Activated naive CD4-positive, alpha-beta T cell treated with Interleukin-2 at 50 U/mL for 16 hours (primary cell): Measurements from ENCODE around the gene PRPF38A.

ENCODE experiments used
- DNase-seq: peaks from one replicate; pipeline ENCODE4 v3.0.0-alpha.2; 2020

The PRPF38A gene

DNA sequence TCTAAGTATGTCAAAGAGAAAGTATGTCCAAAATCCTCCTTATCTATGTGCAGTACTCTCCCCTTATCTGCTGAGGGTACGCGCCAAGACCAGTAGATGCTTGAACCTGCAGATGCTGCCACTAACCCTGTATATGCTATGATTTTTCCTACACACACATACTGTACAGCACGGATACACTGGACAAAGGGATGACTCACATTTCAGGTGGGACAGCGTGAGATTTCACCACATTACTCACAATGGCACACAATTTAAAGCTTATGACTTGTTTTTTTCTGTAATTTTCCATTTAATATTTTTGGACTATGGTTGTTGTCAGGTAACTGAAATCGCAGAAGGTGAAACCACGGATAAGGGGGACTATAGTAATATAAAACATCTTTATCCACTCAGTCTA, 4.3 kb upstream of the PRPF38A start:
- DNase-seq: no peak

DNA sequence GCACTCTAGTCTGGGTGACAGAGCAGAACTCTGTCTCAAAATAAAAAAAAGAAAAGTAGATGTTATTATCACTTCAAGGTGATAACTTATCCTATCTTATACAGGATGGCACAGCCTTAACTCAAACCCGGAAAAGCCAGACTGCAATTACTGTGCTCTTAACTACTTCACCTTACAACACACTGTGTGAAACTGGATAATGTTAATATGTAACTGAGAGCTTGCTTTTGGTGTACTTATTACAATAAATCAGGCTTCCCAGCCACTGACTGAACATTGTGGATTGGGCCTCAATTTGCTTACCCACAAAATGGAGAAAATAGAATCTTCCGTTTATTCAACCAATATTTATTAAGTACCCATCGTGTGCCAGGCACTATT, 1.6 kb upstream of the PRPF38A start:
- DNase-seq: no peak

DNA sequence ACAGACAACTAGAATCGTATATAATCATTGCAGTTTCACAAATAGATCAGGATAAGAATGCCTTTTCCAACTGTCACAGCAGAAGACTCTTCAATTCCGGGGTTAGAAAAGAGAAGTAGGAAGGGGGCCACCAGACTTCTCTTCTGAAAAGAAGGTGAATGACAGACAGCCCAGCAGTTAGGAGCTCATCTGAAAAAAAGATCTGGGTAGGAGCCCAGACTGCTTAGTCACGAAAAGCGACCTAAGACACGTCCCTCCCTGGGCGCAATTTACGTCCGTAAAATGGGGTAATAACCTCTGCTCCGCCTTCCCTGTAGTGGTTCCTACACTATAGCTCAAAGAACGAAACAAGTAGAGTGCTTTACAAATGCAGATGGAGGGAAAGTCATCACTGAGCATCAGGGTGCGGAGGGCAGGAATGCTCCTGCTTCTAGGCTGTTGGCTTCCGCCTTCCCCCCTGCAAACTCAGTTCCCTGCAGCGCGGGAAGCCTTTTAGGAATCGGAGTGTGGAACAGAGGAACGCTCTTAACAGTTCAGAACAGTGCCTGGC, 761 bp upstream of the PRPF38A start:
- DNase-seq: peak; percentile 57

DNA sequence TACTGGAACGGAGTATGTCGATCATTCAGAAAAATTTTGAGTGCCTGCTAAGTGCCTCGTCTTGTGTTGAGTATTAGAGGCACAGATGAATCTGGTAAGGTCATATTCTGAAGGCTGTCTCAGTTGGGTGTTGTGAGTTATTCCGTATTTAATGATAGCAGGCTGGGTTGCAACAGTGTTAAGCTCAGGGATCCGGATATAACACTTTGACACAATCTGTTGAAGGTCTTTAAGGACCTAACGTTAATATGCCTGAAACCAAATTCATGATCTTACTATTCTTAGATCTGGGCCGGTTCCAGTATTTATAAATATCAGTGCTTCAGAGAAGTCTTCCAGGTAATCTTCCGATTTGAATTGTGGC, 555 bp downstream of the PRPF38A start:
- no peak for DNase-seq

DNA sequence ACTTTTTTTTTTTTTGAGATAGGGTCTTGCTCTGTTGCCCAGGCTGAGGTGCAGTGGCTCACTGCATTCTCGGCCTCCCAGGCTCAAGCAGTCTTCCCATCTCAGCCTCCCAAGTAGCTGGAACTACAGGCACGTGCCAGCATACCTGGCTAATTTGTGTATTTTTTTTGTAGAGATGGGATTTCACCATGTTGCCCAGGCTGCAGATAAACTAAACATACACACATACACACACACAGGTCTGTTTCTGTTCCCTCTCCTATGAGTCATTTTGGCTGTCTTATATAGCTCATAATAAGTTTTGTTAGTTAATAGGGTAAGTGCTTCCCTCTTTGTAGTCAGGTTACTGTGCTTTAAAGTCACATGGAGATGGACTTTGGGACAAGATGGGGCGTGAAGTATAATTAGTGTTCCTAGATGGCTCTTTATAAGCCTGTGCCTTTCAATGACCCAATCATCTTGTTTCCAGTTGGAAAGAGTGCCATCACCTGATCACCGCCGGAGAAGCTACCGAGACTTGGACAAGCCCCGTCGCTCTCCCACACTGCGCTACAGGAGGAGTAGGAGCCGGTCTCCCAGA, 9.1 kb downstream of the PRPF38A start:
- no peak for DNase-seq

DNA sequence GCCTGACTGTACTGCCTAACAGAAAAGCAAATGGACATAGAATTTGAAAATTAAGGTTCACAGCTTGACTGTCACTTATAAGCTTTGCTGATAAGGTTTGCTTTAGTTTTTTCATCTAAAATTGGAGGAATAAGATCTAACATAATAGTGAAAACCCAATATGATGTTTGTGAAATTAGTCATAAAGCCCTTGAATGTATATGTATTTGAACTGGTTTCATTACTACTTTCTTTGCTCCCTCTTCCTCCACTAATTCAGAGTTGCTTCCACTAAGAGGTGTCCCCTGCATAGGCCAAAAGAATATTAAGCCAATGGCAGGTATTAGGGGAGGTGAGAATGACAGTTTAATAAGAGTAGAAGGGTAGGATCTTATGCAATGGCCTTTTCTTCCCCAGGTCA, 10.5 kb downstream of the PRPF38A start:
- no peak for DNase-seq

DNA sequence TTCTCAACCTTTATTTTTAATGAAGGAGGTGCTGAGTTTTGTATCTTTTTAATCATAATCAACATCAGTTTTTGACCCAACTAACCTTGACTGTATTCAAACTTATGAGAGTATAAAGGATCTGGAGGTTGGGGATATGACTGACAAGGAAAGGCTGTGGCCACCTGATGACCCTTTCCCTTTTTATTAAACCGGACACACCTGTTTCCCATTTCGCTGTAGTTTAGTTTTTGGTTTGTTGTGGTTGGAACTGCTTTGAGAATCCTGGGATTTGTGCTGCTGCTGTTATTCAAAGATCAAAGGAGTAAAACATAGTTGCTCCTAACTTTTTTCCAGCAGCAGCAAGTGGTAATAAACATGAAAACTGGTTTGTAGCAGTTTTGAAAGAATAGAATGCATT, 12.4 kb downstream of the PRPF38A start:
- DNase-seq: no peak

DNA sequence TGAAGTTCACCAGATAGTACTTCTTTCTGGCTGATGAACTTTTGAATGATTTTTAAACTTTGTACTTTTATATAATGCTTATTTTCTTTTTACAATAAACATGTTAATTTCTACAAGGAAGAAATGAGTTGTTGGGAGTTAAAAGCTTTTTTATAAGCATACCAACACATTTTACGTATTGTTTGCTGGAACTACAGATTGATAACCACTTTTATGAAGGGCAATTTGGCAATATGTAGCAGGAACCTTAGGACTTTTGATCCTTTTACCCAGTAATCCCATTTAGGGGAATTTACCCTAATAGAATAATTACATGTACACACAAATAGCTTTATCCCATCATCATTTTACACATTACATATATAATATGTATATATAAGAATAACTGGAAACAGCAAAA, 16.3 kb downstream of the PRPF38A start:
- no peak for DNase-seq

DNA sequence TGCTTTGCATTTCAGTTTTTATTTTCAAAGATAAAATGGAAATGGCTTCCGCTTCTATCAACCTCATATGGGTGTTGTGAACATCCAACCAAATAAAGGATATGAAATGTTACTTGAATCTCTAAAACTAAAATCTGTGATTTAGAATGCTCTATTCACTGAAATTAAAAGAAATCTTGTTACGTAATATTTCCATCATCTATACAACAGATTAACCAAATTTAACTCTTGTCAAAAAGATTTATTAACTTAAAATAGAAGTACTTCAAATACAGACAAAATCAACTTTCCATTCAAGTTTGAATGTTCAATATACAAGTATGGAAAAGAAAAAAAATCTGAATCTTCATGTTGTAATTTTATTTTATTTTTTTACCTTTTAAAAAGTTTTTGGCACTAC, 18.7 kb downstream of the PRPF38A start:
- DNase-seq: no peak

DNA sequence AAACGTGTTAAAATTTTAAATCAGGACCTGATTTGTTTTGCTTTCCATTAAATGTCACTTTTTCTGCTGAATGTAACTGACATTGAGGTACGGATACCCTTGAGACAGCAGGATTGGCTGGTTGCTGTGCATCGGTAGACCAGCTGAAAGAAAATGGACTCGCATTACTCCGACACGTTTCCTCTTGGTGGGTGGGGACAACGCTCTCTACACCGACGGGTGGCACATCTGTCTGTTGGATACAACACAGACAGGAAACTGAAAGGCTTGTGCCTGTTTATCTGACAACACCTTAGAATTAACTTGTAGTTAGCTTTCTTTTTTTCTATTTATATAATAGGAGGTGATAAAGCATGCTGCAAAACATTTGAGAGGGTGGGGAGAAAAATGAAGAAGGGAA, 19.4 kb downstream of the PRPF38A start:
- peak; percentile 67 for DNase-seq

DNA sequence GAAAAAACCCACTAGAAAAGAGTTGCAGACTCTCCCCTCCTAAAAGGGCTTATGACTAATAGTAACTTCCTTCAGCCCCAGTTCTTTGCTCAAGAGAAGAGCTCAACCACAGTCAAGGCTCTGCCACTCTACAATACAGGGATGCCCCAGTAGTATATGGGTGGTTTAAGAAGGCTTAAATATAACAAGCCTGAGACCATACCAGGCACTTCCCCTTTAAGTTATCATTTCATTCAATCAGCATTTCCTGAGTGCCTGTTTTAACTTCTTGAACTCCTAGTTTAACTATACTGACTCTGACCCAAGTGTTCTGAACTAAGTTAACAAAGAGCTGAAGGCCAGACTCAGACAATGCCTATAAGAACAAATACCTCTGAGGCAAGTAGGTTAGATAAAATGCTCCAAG, 19.8 kb downstream of the PRPF38A start:
- peak; percentile 21 for DNase-seq

DNA sequence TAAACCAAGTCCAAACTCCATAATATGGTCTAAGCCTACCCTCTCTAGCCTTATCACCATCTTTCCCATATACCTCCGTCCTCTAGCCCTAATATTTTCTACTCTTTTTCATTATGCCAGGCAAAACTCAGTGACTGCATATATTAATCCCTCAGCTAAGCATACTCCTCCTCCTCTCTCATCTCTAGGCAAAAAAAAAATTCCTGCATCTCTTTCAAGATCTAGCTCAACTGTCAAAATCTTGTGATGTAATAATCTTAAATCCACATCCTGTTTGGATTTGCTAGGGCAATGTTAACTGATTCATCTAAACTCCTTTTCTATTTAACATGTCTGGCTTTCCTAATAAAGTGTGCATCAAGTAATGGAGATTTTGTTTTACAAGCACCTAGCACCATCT, 20.4 kb downstream of the PRPF38A start:
- no peak for DNase-seq

DNA sequence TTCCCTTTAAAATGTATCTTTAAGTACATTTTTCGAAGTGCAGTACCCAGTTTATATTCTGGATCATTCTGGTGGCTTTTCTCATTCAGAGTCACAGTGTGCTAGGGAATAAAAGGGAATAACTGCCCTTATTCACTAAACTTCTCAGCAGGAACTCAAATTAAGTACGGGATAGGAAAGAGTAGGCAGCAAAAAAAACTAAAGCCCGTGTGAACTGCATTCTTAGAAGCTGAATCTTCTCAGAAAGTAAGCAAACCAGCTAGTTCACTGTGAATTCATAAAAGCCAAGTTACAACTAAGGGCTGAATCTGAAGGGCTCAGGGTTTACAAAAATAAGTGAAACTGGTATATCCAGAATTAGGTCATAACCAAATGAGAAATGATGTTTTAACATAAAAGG, 22.0 kb downstream of the PRPF38A start:
- DNase-seq: no peak

DNA sequence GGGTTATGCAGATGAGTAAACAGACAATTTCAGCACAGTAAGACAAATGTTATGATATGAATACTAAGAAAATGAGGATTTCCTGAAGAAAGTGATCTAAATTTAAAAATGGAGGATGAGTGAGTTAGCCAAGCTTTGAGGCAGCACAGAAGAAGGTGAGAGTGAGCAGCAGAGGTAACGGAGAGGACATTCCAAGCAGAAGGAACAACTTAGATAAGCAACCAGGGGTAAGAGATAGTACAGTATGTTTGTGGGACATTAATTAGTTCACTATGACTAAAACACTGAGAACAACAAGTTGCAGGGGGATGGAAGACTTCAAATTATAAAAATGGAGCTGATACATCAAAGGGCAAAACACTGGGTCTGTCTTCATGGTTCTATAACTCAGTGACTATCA, 22.8 kb downstream of the PRPF38A start:
- no peak for DNase-seq

DNA sequence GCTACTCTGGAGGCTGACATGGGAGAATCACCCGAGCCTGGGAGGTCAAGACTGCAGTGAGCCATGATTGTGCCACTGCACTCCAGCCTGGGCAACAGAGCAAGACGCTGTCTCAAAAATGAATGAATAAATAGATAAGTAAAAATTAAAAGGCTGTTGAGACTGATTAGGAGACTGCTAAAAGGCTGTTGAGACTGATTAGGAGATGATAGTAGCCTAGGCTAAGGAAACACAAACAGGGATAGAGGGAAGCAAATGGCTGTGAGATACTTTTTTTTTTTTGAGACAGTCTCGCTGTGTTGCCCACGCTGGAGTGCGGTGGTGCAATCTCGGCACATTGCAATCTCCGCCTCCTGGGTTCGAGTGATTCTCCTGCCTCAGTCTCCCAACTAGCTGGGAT, 28.4 kb downstream of the PRPF38A start:
- no peak for DNase-seq

DNA sequence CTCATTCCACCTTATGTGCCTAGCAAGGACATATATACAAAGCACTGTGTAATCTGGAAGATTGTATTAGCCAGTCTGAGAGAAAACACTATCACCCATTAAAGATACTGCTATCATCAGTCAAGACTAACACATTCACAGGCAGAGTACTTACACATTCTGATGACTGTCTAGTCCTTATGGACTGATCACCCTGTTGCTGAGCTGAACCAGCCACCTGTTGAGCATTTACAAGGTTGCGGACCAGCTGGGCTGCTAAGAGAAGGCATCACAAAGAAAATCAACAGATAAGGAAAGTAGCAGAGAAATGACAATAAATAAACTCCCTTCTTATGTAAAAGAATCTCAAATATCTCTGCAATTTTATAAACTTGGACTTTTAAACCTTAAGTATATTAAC, 30.8 kb downstream of the PRPF38A start:
- no peak for DNase-seq

DNA sequence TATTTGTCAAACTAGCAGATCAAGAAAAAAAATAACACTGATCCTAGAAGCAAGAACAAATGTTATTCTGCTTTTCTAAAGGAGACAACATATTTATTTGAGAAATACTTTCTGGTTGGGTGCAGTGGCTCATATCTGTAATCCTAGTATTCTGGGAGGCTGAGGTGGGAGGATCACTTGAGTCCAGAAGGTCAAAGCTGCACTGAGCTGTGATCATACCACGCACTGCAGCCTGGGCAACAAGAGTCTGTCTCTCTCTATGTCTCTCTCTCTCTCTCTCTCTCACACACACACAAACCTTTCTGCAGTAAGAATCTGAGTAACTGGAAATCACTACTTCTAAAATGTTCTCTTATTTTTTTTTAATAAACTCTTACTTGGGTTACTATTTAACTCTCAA, 31.2 kb downstream of the PRPF38A start:
- DNase-seq: no peak

DNA sequence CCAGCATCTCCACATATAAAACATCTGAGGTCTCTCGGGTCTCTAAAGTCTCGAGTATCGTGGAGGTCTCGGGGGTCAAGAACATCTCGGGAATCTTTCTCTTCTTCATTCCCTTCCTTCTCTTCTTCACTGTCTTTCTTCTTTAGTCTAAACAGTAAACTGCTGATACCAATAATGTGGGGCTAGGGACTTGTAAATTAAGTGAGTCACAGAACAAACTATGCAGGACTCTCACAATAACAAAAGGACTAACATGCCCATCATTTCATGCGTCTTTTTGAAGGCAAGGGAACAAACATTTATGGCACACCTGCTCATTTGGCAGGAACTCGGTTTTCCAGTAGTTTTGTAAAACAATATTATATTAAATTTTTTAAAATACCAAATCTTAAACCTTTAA, 32.4 kb downstream of the PRPF38A start:
- no peak for DNase-seq

DNA sequence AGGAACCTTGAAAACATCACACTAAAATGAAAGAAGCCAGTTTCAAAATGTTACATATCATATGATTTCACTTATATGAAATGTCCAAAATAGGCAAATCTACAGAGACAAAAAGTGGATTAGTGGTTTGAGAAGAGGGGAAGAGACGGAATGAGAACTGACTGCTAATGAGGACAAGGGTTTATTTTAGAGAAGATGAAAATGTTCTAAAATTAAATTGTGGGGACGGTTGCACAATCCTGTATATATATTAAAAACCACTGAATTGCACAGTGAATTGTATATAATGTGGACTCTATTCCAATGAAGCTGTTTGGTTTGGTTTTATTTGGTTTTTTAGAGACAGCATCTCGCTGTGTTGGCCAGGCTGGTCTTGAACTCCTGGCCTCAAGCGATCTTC, 35.6 kb downstream of the PRPF38A start:
- DNase-seq: no peak

DNA sequence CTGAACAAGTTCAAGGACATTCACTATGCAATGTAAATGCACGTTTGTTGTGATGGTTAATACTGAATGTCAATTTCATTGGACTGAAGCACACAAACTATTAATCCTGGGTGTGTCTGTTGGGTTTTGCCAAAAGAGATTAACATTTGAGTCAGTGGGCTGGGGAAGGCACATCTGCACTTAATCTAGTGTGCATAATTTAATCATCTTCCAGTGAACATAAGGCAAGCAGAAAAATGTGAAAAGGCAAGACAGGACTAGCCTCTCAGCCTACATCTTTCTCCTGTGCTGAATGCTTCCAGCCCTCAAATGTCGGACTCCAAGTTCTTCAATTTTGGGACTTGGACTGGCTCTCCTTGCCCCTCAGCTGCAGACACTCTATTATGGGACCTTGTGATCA, 40.1 kb downstream of the PRPF38A start:
- DNase-seq: no peak

DNA sequence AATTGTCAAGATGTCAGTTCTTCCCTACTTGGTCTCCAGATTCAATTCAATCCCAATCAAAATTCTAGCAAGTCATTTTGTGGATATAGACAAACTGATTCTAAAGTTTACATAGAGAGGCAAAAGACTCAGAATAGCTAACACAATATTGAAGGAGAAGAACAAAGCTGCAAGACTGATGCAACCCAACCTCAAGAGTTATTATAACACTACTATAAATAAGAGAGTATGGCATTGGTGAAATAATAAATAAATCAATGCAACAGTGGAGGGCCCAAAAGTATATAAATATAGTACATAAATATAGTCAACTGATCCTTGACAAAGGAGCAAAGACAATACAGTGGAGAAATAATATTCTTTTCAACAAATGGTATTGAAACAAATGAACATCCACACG, 49.7 kb downstream of the PRPF38A start:
- DNase-seq: no peak

DNA sequence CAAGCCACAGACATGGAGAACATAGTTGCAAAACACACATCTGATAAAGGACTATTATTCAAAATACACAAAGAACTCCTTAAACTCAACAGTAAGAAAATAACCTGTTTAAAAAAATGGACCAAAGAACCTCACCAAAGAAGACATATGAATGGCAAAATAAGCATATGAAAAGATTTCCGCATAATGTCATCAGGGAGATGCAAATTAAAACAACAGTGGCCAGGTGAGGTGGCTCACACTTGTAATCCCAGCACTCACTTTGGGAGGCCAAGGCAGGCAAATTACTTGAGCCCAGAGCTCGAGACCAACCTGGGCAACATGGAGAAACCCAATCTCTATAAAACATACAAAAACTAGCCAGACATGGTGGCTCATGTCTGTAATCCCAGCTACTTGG, 50.4 kb downstream of the PRPF38A start:
- no peak for DNase-seq

DNA sequence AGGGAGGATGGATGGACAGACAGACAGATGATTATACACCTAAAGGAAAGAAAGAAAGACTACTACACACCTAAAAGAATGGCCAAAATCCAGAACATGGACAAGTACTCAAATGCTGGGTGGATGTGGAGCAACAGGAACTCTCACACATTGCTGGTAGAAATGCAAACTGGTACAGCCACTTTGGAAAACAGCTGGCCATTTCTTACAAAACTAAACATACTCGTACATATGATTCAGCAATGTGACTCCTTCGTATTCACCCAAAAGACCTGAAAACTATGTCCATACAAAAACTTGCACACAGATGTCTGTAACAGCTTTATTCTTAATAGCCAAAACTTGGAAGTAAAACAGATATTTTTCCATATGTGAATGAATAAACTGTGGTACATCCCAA, 51.3 kb downstream of the PRPF38A start:
- no peak for DNase-seq

DNA sequence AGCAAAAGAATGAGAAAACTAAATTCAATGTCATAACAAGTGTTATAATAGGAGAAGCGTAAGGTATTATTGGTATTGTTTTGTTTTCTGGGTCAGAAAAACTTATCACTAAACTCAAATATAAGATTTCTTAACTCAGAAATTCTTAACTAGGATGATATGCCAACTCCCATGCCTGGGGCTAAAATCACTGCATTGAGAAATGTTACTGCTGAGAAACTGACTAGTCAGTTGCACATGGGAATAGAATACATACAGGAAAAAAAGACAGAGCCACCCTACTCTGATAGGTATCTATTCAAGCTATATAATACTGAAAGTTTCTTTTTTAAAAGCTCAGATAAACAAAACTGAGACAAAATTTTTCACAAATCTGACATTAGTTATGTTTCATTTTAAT, 56.3 kb downstream of the PRPF38A start:
- no peak for DNase-seq

DNA sequence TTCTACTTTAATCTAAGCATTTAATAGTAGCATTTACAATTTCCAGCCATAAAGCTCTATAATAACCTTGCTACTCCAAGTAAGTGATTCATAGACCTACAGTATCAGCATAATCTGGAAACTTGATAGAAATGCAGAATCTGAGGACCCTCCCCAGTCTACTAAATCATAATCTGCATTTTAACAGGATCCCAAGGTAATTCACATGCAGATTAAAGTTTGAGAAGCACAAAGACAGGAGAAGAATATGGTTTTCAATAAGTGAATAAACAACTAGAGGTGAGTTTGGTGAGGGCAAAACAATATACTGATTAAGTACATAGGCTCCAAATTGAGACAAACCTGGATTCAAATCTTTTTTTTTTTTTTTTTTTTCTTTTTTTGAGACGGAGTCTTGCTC, 57.4 kb downstream of the PRPF38A start:
- no peak for DNase-seq

DNA sequence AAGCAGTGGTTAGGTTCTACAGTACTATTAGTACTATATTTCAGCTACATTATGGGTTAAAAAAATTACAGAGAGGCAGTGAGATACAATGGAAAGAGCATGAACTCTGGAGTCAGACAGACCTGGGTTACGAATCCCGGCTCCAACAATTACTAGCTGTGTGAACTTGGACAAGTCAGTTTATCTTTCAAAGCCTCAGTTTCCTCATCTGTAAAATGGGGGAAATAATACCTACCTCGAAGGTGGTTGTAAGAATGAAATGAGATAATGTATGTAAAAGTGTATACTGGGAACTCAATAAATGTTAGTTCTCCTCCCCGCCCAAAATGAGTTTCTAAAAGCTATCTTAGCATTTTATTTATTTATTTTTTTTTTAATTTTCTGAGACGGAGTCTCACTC, 59.5 kb downstream of the PRPF38A start:
- DNase-seq: no peak
